Measurements from ENCODE around the gene ABCG5. TPM values are rescaled to one million over a fixed set of nuclear protein-coding genes. Genes with fewer than 3 reads are reported as not detected.

ABCG5 gene
- total RNA-seq, 4 donors from 2014 or later: not detected

GRCh38 chr2:43854671-43855070, 16.0 kb upstream of the ABCG5 start:
- Histone ChIP-seq H3K27me3 (peaks cover 58% of the 10 kb centered on the region), H3K36me3 (no peaks in the 10 kb centered on the region), H3K27ac (no peak overlapping the region), H3K4me1 (no peaks in the 10 kb centered on the region), H3K4me3 (no peak overlapping the region), H3K9me3 (no peaks in the 10 kb centered on the region)
- intact Hi-C loops (cut with DNase I; ENCODE audit: low total_unique reads) (no loop called here), in situ Hi-C loops (cut with MboI; ENCODE audit: low pct_ligation_motif_present in 1 of 4, low pct_unique_long_range_greater_than_20kb in 1 of 4, low sequenced_read_pairs in 3 of 4) (no loop called here)
- DNase-seq: no peak
- 62% methylated on average over 3 of the region's 3 CpGs; no CpG with 5 or more reads in 1 of the 2 donors for WGBS, 2 donors (ENCODE audit: low coverage in 1 of 2)
- TF ChIP-seq POLR2A (IDR thresholded peaks at IDR 0.05) (no peak), CTCF (IDR thresholded peaks at IDR 0.05) (no peak), POLR2AphosphoS5 (IDR thresholded peaks at IDR 0.05) (no peak), EP300 (IDR thresholded peaks at IDR 0.05; ENCODE audit: low read depth) (no peak)

GRCh38 chr2:43853141-43854081, 14.8 kb upstream of the ABCG5 start:
- WGBS, 2 donors (ENCODE audit: low coverage in 1 of 2): 72% methylated on average over 10 of the region's 10 CpGs; no CpG with 5 or more reads in 1 of the 2 donors
- Histone ChIP-seq H3K27me3 (peaks cover 45% of the 10 kb centered on the region), H3K27ac (no peak overlapping the region), H3K9me3 (no peaks in the 10 kb centered on the region), H3K36me3 (no peaks in the 10 kb centered on the region), H3K4me1 (no peaks in the 10 kb centered on the region), H3K4me3 (no peak overlapping the region)
- intact Hi-C loops (cut with DNase I; ENCODE audit: low total_unique reads): no loop called here
- DNase-seq: no peak
- in situ Hi-C loops (cut with MboI; ENCODE audit: low pct_ligation_motif_present in 1 of 4, low pct_unique_long_range_greater_than_20kb in 1 of 4, low sequenced_read_pairs in 3 of 4): no loop called here
- TF ChIP-seq POLR2AphosphoS5 (IDR thresholded peaks at IDR 0.05) (no peak), POLR2A (IDR thresholded peaks at IDR 0.05) (no peak), CTCF (IDR thresholded peaks at IDR 0.05) (no peak), EP300 (IDR thresholded peaks at IDR 0.05; ENCODE audit: low read depth) (no peak)

- Histone ChIP-seq H3K36me3 (no peaks in the 10 kb centered on the region), H3K27ac (no peak overlapping the region), H3K4me1 (no peaks in the 10 kb centered on the region), H3K9me3 (no peaks in the 10 kb centered on the region), H3K4me3 (no peak overlapping the region), H3K27me3 (peaks cover 33% of the 10 kb centered on the region)
- TF ChIP-seq CTCF (IDR thresholded peaks at IDR 0.05): no peak
- no peak for TF ChIP-seq POLR2A (IDR thresholded peaks at IDR 0.05)
- no peak for TF ChIP-seq EP300 (IDR thresholded peaks at IDR 0.05; ENCODE audit: low read depth)
- no peak for TF ChIP-seq POLR2AphosphoS5 (IDR thresholded peaks at IDR 0.05)
- no peak for DNase-seq
- intact Hi-C loops (cut with DNase I; ENCODE audit: low total_unique reads): no loop called here
- WGBS, 2 donors (ENCODE audit: low coverage in 1 of 2): 94 to 100% methylated on average over 3 to 21 of the region's 21 CpGs
- in situ Hi-C loops (cut with MboI; ENCODE audit: low pct_ligation_motif_present in 1 of 4, low pct_unique_long_range_greater_than_20kb in 1 of 4, low sequenced_read_pairs in 3 of 4): no loop called here
These were observed 13.6 kb upstream of the ABCG5 start for GRCh38 chr2:43852196-43852730.
